GM12872 (cell line): ENCODE results near the gene RAB44.

Experiments
- CTCF ChIP-seq: IDR thresholded peaks from 3 replicates; pipeline ENCODE4 v1.5.1; 2011; ENCODE audit warnings: low read depth, mild to moderate bottlenecking, low read length, moderate library complexity; ENCODE audit not compliant: insufficient read depth

Gene RAB44

DNA sequence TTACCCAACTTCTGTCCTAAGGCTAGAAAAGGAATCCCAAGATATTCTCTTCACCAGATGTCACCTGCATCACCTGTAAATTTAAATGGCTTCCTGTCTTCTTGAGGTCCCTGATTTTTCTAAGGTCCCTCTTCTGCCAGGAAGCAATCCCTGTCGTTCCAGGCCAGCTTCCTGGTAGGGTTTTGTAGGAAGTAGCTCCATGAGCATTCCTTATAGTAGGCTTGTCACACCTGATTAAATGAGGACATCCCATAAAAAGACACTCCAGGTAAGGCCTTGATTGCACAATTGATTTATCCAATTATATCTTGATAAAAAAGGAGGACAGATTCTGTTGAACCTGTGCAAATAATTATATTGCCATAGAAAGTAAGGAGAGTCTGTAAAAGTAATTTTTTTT, 8.7 kb downstream of the RAB44 start:
- TF ChIP-seq CTCF, result no peak

DNA sequence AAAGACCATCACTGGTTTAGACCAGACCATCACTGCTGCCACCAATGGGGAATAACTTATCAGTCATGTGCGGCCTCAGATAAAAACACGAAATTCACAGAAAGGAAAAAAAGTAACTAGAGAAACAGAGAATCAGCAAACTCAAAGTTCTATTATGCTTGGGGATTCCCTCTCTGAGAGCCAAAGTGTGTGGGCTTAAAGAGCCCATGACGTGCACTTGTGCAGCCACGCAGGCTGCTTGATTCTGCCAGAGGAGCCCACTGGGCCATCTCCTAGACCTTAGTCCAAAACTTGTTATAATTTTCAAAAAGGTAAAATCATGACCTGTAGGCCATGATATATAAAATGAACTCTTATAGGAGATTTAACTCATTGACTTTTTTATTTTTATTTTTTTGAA, 15.2 kb downstream of the RAB44 start:
- TF ChIP-seq CTCF, result no peak

DNA sequence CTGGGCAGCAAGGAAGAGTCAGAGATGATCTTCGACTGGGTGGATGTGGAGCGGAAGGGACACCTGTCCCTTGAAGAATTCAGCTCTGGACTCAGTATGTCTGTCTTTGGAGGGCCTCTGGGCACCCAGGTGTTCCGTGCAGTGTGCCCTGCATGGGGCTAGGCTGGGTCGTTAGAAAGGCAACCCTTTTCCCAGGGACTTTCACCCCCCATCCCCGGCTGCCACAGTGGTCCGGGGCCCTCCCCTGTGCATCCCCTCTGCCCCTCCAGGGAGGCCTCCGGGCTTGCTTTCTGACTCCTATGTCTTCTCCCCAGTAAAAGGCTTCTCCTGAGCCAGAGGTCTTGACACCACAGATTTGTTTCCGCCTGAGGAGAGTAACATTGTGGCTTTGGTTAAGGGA, 16.2 kb downstream of the RAB44 start:
- no peak for TF ChIP-seq CTCF

GRCh38 chr6:36714511-36714910, 16.9 kb downstream of the RAB44 start:
- no peak for TF ChIP-seq CTCF

DNA sequence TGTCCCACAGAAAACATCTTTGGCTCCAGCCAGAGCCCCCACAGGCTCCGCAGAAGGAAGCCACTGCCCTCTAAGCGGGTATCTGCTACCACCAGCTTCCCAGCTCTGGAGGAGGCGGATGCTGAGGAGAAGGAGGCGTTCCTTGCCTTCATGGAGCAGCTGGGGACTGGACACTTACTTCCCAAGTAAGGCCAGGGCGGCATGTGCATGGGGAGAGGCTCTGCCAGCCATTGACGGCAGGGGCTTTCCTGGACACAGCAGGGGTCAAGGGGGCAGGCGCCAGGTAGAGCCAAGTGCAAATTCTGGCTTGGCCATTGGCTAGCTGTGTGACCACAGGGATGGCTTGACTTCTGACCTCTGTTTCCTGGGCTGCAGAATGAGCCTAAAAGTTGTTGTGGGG, 17.8 kb downstream of the RAB44 start:
- TF ChIP-seq CTCF, result no peak

GRCh38 chr6:36716476-36717093, 19.0 kb downstream of the RAB44 start:
- no peak for TF ChIP-seq CTCF

DNA sequence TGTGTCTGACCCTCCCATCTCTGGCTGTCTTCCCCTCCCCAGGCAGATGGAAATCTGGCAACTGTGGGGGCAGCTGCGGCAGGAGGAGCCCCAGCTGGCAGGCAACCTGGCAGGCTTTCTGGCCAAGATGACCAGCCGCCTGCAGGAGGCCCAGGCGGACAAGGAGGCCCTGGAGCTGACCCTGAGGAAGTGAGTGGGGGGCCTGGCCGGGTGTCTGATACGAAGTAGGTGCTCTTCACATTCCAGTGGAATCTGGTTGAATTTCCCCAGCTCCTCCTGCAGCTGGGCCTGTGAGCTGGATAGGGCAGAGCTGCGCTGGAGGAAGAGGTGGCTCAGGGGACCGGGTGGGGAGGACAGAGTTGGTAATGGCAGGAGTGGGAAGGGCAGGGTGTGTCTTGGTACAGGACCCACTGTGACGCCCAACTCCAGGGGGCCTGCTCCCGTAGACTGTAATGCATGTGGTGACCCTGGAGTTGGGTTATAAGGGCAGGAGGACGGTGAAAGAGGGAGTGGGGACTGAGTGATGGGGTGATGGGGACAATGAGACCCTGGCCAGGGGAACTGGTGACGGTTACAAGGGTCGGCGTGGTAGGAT, 19.7 kb downstream of the RAB44 start:
- no peak for TF ChIP-seq CTCF
